Pancreas (tissue), 10 donors: Measurements from ENCODE around the gene TANGO2. TPM values are rescaled to one million over a fixed set of nuclear protein-coding genes. Genes with fewer than 3 reads are reported as not detected.

ENCODE experiments used
- ATAC-seq, 4 donors: fragments of 200-7000 bp; cut with Tn5 transposase; one replicate each; pipeline versions ENCODE4 v1.8.0 to v1.9.1; 2020; ENCODE audit warnings: mild to moderate bottlenecking in 4 of 4, moderate library complexity in 4 of 4
- DNase-seq, 6 donors: peaks; one replicate each; pipeline ENCODE4 v3.0.0-alpha.2; 2020
- FAIRE-seq: peaks from 2 replicates; lab custom pipeline; 2012; peaks lifted over from hg19 to GRCh38; lab: Jason Lieb, UNC
- H3K27ac ChIP-seq, 4 donors: fragments of 200-600 bp; sonication (generic); 1 replicate in 3 of 4; 2 replicates in 1 of 4; pipeline versions ENCODE4 v1.5.0 to v1.8.0; 2020
- H3K27me3 ChIP-seq, 4 donors: fragments of 200-600 bp; one replicate each; pipeline ENCODE4 v1.8.0; 2021
- H3K36me3 ChIP-seq, 3 donors: fragments of 200-600 bp; sonication (generic) in 1 of 3; one replicate each; pipeline versions ENCODE4 v1.5.0 to v1.8.0; 2020 to 2021
- H3K4me1 ChIP-seq, 3 donors: fragments of 200-600 bp; one replicate each; pipeline ENCODE4 v1.8.0; 2021
- H3K4me3 ChIP-seq, 4 donors: fragments of 200-600 bp; sonication (generic) in 2 of 4; one replicate each; pipeline versions ENCODE4 v1.5.0 to v1.8.0; 2020 to 2021
- H3K9me3 ChIP-seq, 4 donors: fragments of 200-600 bp; one replicate each; pipeline ENCODE4 v1.8.0; 2021
- WGBS, 2 donors: extraction: QIAGEN DNeasy Blood & Tissue Kit; methylation state at CpG; one replicate each; pipeline ENCODE4 v1.1.7; 2013; 5-methylcytosine and 5-hydroxymethylcytosine counted together
- intact Hi-C, 3 donors: fragments of 100-400 bp; cut with DNase I; formaldehyde crosslinking; loops; one replicate each; pipeline versions ENCODE4 v1.11.1 to v1.14.2; 2022
- polyA plus RNA-seq, 2 donors: library from polyadenylated mRNA; stranded (reverse); fragments of 200-250 nt; gene quantifications; one replicate each; pipeline ENCODE4 v1.2.3, GENCODE V29; 2013
- total RNA-seq, 6 donors: library from RNA; stranded (reverse); fragmentation: NEBNext Ultra II Directional in 4 of 6; extraction: Animal tissue kit (Norgen Biotek cat#: 25700) in 4 of 6; gene quantifications; one replicate each; pipeline versions ENCODE4 v1.2.1 to v1.2.4, GENCODE V29; 2021 to 2023
- TF ChIP-seq, protein P1 (sequence below), 4 donors: fragments of 200-600 bp; sonication (generic) in 3 of 4; IDR thresholded peaks; one replicate each; pipeline versions ENCODE4 v1.5.0 to v1.8.0; 2021; ENCODE audit warnings: antibody characterized with exemption in 4 of 4
- donor health status: healthy with polysubstance abuse.
- donor health status: DM: no; HTN: no; CAD: no; lungs with moderate emphysema.
- donor health status: DM: no; HTN: no; CAD: no.
- donor health status: control.
- donor health status: control.
- donor health status: Bipolar disorder and iron deficiency.
- donor health status: DM: yes; HTN: yes; CAD: no.
- donor health status: DM: no; HTN: no; CAD: no.
- donor health status: DM: no; HTN: no; CAD: no.
- donor health status: DM: yes; HTN: yes; CAD: no.

The TANGO2 gene
- total and polyA plus RNA-seq, 8 donors: 4.0 to 20.4 (median 11.5) TPM

DNA sequence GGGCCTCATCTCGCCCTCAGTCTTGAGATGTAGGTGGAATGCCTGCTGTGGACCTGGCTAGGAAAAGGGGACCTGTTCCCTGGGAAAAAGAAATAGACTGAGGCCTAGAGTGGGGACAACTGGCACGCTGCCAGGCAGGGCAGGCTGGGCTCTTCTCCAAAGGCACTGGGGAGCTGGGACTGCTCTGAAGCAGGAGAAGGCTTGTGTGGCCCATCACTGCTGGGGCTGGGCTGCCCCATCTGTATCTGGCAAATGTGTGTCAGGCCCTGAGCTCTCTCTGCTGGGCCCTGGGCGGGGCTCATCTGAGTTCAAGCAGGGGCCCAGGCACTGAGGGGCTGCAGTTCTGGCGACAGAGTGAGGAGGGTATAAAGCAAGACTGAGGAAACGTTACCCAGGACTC, 37.2 kb upstream of the TANGO2 start:
- ATAC-seq: no peak
- Histone ChIP-seq H3K9me3 (no peaks in the 10 kb centered on the region), H3K27ac (no peak overlapping the region), H3K27me3 (no peaks in the 10 kb centered on the region), H3K36me3 (no peaks in the 10 kb centered on the region), H3K4me3 (no peak overlapping the region), H3K4me1 (peaks cover 0 to 7% (median 5%) of the 10 kb centered on the region in 3 donors)
- FAIRE-seq: no peak
- intact Hi-C loops: no loop called here
- DNase-seq: peak in 2 of 6 donors; percentile 39 to 59
- TF ChIP-seq, protein P1, sequence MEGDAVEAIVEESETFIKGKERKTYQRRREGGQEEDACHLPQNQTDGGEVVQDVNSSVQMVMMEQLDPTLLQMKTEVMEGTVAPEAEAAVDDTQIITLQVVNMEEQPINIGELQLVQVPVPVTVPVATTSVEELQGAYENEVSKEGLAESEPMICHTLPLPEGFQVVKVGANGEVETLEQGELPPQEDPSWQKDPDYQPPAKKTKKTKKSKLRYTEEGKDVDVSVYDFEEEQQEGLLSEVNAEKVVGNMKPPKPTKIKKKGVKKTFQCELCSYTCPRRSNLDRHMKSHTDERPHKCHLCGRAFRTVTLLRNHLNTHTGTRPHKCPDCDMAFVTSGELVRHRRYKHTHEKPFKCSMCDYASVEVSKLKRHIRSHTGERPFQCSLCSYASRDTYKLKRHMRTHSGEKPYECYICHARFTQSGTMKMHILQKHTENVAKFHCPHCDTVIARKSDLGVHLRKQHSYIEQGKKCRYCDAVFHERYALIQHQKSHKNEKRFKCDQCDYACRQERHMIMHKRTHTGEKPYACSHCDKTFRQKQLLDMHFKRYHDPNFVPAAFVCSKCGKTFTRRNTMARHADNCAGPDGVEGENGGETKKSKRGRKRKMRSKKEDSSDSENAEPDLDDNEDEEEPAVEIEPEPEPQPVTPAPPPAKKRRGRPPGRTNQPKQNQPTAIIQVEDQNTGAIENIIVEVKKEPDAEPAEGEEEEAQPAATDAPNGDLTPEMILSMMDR (IDR thresholded peaks at IDR 0.05): no peak
- 77 to 79% methylated on average over 5 of the region's 5 CpGs for WGBS, 2 donors

DNA sequence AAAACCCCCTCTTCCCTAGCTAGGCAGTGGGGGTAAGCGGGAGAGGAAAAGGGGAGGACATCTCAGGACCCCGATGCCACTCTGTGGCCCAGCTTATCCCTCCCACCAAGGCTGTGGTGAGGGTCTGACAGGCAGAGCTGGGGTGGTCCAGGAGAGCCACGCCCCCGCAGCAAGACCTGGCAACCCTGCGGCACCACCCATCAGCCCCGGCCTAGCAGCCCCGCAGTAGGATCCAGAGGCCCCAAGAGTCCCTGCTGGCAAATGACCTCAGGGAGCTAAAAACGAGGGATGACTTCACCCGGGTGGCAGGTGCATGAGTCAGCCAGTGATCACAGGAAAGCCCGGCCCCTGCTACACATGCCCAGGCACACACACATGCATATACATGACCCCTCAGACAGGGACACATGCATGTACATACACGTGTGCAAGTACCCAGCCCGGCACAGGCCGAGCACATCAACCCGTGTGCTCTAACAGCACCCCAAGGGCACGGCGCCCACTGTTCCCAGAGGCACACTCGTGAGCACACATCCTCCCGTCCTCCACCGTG, 36.6 kb upstream of the TANGO2 start:
- Histone ChIP-seq H3K9me3 (no peaks in the 10 kb centered on the region), H3K27me3 (no peaks in the 10 kb centered on the region), H3K4me3 (no peak overlapping the region), H3K27ac (no peak overlapping the region), H3K4me1 (peaks cover 0 to 7% (median 5%) of the 10 kb centered on the region in 3 donors), H3K36me3 (no peaks in the 10 kb centered on the region)
- intact Hi-C loops: no loop called here
- FAIRE-seq (no peak), DNase-seq (peak in 2 of 6 donors; percentile 25 to 57), ATAC-seq (peak in 2 of 4 donors; percentile 26 to 65)
- 86 to 87% methylated on average over 19 of the region's 19 CpGs for WGBS, 2 donors
- TF ChIP-seq, protein P1 (IDR thresholded peaks at IDR 0.05): no peak

DNA sequence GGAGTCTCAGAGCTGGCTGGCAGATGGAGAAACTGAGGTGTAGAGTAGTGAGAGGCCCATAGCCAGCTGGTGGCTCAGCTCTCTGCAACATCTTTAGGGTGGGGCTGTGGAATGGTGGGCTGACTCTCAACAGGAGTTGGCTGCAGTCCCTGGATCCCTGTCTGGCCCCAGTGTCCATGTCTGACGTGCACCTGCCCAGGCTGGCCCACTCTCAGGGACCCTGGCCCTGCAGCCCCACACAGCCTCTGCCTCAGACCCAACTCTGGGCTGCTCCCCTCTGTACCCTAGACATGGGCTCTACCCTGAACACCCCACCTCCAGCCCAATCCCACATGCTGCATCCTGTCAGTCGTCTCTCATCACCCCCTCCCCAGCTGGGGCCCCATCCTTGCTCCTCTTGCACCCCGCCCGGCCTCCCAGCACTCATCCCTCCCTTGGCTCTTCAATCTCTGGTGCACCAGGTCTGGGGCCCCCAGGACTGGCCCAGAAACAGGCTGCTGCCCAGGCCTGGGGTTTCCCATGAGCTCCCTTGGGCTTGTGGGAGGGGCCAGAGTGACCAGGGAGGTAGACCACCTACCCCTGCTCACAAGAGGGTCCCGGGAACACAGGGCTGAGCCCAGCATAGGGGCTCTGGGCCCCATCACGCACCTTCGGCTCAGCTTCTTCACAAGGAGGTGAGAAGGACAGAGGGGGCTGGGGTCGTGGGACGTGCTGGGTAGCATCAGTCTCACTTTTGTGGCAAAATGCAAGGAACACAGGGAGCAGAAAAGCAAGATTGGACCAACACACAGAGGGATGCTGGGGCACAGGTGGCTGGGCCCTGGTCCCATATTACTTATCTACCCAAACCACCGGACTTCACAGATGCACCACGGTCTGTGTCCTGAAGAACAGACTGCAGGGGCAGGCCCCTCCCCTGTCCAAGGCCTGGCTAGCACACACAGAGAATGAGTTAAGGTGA, 35.8 kb upstream of the TANGO2 start:
- DNase-seq (peak in 2 of 6 donors; percentile 22 to 73), FAIRE-seq (no peak), ATAC-seq (no peak)
- H3K27me3 ChIP-seq: no peaks in the 10 kb centered on the region
- H3K27ac ChIP-seq: no peak overlapping the region
- no peaks in the 10 kb centered on the region for H3K9me3 ChIP-seq
- no peaks in the 10 kb centered on the region for H3K36me3 ChIP-seq
- peaks cover 0 to 7% (median 5%) of the 10 kb centered on the region in 3 donors for H3K4me1 ChIP-seq
- H3K4me3 ChIP-seq: no peak overlapping the region
- intact Hi-C loops: no loop called here
- 78 to 92% methylated on average over 11 of the region's 11 CpGs for WGBS, 2 donors
- TF ChIP-seq, protein P1 (IDR thresholded peaks at IDR 0.05): no peak

DNA sequence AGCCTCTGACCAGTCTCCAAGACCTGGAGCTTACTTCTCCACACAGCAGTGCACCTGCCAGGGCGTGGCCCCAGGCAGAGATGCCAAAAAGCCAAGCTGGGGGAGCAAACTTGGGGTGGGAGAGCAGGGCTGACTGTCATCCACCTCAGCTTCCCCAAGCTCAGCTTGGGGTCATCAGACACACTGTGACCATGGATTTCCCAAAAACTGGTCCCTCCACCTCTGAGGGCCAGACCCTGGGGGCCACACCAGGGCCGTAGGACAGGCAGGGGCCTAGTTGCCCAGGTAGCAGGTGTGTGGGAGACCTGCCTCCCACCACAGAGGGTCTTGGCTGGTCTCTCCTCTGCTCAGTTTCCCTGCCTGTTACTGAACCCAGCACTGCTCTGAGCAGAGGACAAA, 34.9 kb upstream of the TANGO2 start:
- Histone ChIP-seq H3K27ac (peak overlapping the region in 1 of 4 donors; percentile 61), H3K4me1 (peaks cover 0 to 7% (median 5%) of the 10 kb centered on the region in 3 donors), H3K36me3 (no peaks in the 10 kb centered on the region), H3K27me3 (no peaks in the 10 kb centered on the region), H3K4me3 (peak overlapping the region; percentile 40 to 72 (median 64)), H3K9me3 (no peaks in the 10 kb centered on the region)
- TF ChIP-seq, protein P1 (IDR thresholded peaks at IDR 0.05): no peak
- intact Hi-C loops: no loop called here
- no peak for ATAC-seq
- no peak for FAIRE-seq
- peak in 2 of 6 donors; percentile 20 to 47 for DNase-seq
- 43 to 86% methylated on average over 2 of the region's 2 CpGs for WGBS, 2 donors
